Measurements from ENCODE around the gene ZNF787.
A peak's percentile ranks its signal among the peaks of the same experiment; 100 is the strongest.

ZNF787 gene

GRCh38 chr19:56120371-56121179 lies 520 bp downstream of the ZNF787 start:
- peak; percentile 83 to 85 for DNase-seq (ENCODE audit: low read depth in 2 of 2)

GRCh38 chr19:56120002-56120370 lies 1.1 kb downstream of the ZNF787 start:
- no peak for DNase-seq (ENCODE audit: low read depth in 2 of 2)

GRCh38 chr19:56119582-56119978 lies 1.5 kb downstream of the ZNF787 start:
- no peak for DNase-seq (ENCODE audit: low read depth in 2 of 2)

GRCh38 chr19:56118666-56119581 lies 2.2 kb downstream of the ZNF787 start:
- no peak for DNase-seq (ENCODE audit: low read depth in 2 of 2)

GRCh38 chr19:56117889-56118288 lies 3.2 kb downstream of the ZNF787 start:
- DNase-seq (ENCODE audit: low read depth in 2 of 2) = no peak

- no peak for DNase-seq (ENCODE audit: low read depth in 2 of 2)
These were observed 3.7 kb downstream of the ZNF787 start for GRCh38 chr19:56117376-56117884.

GRCh38 chr19:56116606-56117005 lies 4.5 kb downstream of the ZNF787 start:
- DNase-seq (ENCODE audit: low read depth in 2 of 2) = no peak

GRCh38 chr19:56115490-56115889 lies 5.6 kb downstream of the ZNF787 start:
- no peak for DNase-seq (ENCODE audit: low read depth in 2 of 2)

- DNase-seq (ENCODE audit: low read depth in 2 of 2) = no peak
These were observed 6.4 kb downstream of the ZNF787 start for GRCh38 chr19:56114778-56115110.

- DNase-seq (ENCODE audit: low read depth in 2 of 2) = no peak
These were observed 6.9 kb downstream of the ZNF787 start for GRCh38 chr19:56114051-56114777.

- no peak for DNase-seq (ENCODE audit: low read depth in 2 of 2)
These were observed 7.9 kb downstream of the ZNF787 start for GRCh38 chr19:56113074-56113632.

- DNase-seq (ENCODE audit: low read depth in 2 of 2) = no peak
These were observed 8.8 kb downstream of the ZNF787 start for GRCh38 chr19:56112313-56112709.

GRCh38 chr19:56111601-56112312 lies 9.3 kb downstream of the ZNF787 start:
- peak in 1 of 2 donors; percentile 10 for DNase-seq (ENCODE audit: low read depth in 2 of 2)

GRCh38 chr19:56110515-56111448 lies 10.3 kb downstream of the ZNF787 start:
- no peak for DNase-seq (ENCODE audit: low read depth in 2 of 2)

- no peak for DNase-seq (ENCODE audit: low read depth in 2 of 2)
These were observed 11.9 kb downstream of the ZNF787 start for GRCh38 chr19:56109226-56109625.

- DNase-seq (ENCODE audit: low read depth in 2 of 2) = no peak
These were observed 12.5 kb downstream of the ZNF787 start for GRCh38 chr19:56108447-56109195.

- no peak for DNase-seq (ENCODE audit: low read depth in 2 of 2)
These were observed 13.3 kb downstream of the ZNF787 start for GRCh38 chr19:56107626-56108351.

- no peak for DNase-seq (ENCODE audit: low read depth in 2 of 2)
These were observed 14.1 kb downstream of the ZNF787 start for GRCh38 chr19:56106993-56107392.
